ENCODE measurements around the gene FBXL16. TPM values are rescaled to one million over a fixed set of nuclear protein-coding genes. Genes with fewer than 3 reads are reported as not detected.

The FBXL16 gene
- total and polyA plus RNA-seq, 12 donors = 0.04 to 0.64 (median 0.10) TPM; not detected in 4

- Histone ChIP-seq H3K27me3 (peaks cover 0 to 14% (median under 1%) of the 10 kb centered on the region in 7 donors), H3K4me1 (peaks cover 7 to 19% (median 15%) of the 10 kb centered on the region in 9 donors), H3K4me3 (peak overlapping the region; percentile 68 to 100 (median 94)), H3K27ac (peak overlapping the region in 8 of 10 donors; percentile 44 to 90 (median 84)), H3K9me3 (no peaks in the 10 kb centered on the region), H3K36me3 (peaks cover 0 to 46% (median 24%) of the 10 kb centered on the region in 9 donors)
- no peak for TF ChIP-seq CTCF (IDR thresholded peaks at IDR 0.05)
- intact Hi-C loops (cut with DNase I) = loop anchor here in 2 of 10 donors (2.0 to 5.0 kb wide), 2 partner anchors 27 to 47 kb away; partner anchors contain the start of genes CHTF18 (in 1 of the 2) and RPUSD1 (in 1 of the 2)
- ATAC-seq (peak in 3 of 8 donors; percentile 1 to 19 (median 5)), DNase-seq (no peak)
- WGBS, 2 donors = 43 to 46% methylated on average over 38 of the region's 38 CpGs
Observed at GRCh38 chr16:739560-740458, 34.2 kb upstream of the FBXL16 start.

DNA sequence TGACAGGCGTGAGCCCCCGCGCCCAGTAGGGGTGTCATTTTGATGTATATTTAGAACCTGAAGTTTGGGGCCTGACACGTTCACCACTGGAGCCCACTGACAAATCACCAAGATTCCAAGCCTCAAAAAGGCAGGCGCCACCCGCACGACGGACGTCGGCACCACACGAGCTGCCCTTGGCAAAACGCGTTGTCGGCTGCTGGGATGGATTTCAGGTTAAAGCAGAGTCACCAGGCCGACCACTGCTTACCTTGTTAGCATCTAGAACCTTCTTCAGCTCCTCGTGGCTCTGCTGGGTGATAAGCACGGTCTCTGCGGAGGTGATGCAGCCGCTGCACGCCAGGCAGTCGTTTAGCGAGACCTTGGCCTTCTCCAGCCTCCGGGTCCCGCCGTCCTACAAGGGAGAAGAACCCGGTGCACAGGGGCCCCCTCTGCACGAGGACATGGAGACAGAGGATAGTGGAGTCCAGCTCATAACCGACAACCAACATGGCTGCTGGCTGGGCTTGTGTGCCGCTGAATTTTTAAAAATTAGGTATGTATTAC lies 31.4 kb upstream of the FBXL16 start:
- 95% methylated on average over 29 of the region's 29 CpGs for WGBS, 2 donors
- no peak for TF ChIP-seq CTCF (IDR thresholded peaks at IDR 0.05)
- intact Hi-C loops (cut with DNase I) = no loop called here
- Histone ChIP-seq H3K4me1 (peaks cover 7 to 19% (median 15%) of the 10 kb centered on the region in 9 donors), H3K4me3 (no peak overlapping the region), H3K36me3 (peaks cover 0 to 74% (median 31%) of the 10 kb centered on the region in 9 donors), H3K27me3 (peaks cover 0 to 4% (median 0%) of the 10 kb centered on the region in 7 donors), H3K27ac (no peak overlapping the region), H3K9me3 (no peaks in the 10 kb centered on the region)
- no peak for DNase-seq
- no peak for ATAC-seq

- H3K27ac ChIP-seq = no peak overlapping the region
Observed at GRCh38 chr16:735982-736453, 30.4 kb upstream of the FBXL16 start.

More at GRCh38 chr16:735982-736453, 30.4 kb upstream of the FBXL16 start:
- ATAC-seq = no peak
- Histone ChIP-seq H3K4me3 (no peak overlapping the region), H3K9me3 (no peaks in the 10 kb centered on the region), H3K36me3 (peaks cover 0 to 83% (median 34%) of the 10 kb centered on the region in 9 donors), H3K4me1 (peaks cover 7 to 14% (median 11%) of the 10 kb centered on the region in 9 donors), H3K27me3 (no peaks in the 10 kb centered on the region)
- DNase-seq = no peak
- TF ChIP-seq CTCF (IDR thresholded peaks at IDR 0.05) = no peak
- WGBS, 2 donors = 90 to 91% methylated on average over 13 of the region's 13 CpGs
- intact Hi-C loops (cut with DNase I) = no loop called here
